Sigmoid colon (tissue), 7 donors: ENCODE results near the gene LRRC46. TPM values are rescaled to one million over a fixed set of nuclear protein-coding genes. Genes with fewer than 3 reads are reported as not detected.

Experiments
- DNase-seq: peaks from one replicate; pipeline ENCODE4 v3.0.0-alpha.2; 2019
- H3K27ac ChIP-seq, 4 donors: fragments of 200-600 bp; sonication (generic); one replicate each; pipeline ENCODE4 v1.5.1; 2016 to 2019; ENCODE audit warnings: mild to moderate bottlenecking in 1 of 4
- H3K27me3 ChIP-seq, 3 donors: fragments of 200-600 bp; sonication (generic); one replicate each; pipeline ENCODE4 v1.5.1; 2019; ENCODE audit warnings: mild to moderate bottlenecking in 1 of 3
- H3K36me3 ChIP-seq, 4 donors: fragments of 200-600 bp; sonication (generic); one replicate each; pipeline ENCODE4 v1.5.1; 2016 to 2019
- H3K4me1 ChIP-seq, 4 donors: fragments of 200-600 bp; sonication (generic); one replicate each; pipeline ENCODE4 v1.5.1; 2017 to 2019
- H3K4me3 ChIP-seq, 4 donors: fragments of 200-600 bp; sonication (generic); one replicate each; pipeline ENCODE4 v1.5.1; 2017 to 2019; ENCODE audit warnings: mild to moderate bottlenecking in 2 of 4, moderate library complexity in 1 of 4
- H3K9me3 ChIP-seq, 4 donors: fragments of 200-600 bp in 3 of 4; sonication (generic) in 3 of 4; one replicate each; pipeline versions ENCODE4 v1.5.1 to v1.6.1; 2013 to 2019
- EP300 ChIP-seq, 4 donors: sonication (generic); formaldehyde crosslinking; IDR thresholded peaks; one replicate each; pipeline ENCODE4 v1.6.1; 2017; ENCODE audit warnings: antibody characterized with exemption in 4 of 4
- POLR2A ChIP-seq, 2 donors: fragments of 450-650 bp; IDR thresholded peaks; one replicate each; pipeline ENCODE4 v1.6.1; 2016; ENCODE audit warnings: antibody characterized with exemption in 2 of 2, mild to moderate bottlenecking in 2 of 2, moderate library complexity in 2 of 2
- POLR2AphosphoS5 ChIP-seq, 4 donors: sonication (generic); formaldehyde crosslinking; IDR thresholded peaks; one replicate each; pipeline ENCODE4 v1.6.1; 2017; ENCODE audit warnings: antibody characterized with exemption in 4 of 4
- WGBS, 2 donors: extraction: QIAGEN DNeasy Blood & Tissue Kit; methylation state at CpG; one replicate each; pipeline ENCODE4 v1.1.7; 2013; 5-methylcytosine and 5-hydroxymethylcytosine counted together
- intact Hi-C: fragments of 100-400 bp; cut with DNase I; formaldehyde crosslinking; loops from one replicate; pipeline ENCODE4 v1.15.1; 2023
- polyA plus RNA-seq, 3 donors: library from polyadenylated mRNA; stranded (reverse); fragments of 200-250 nt; gene quantifications; one replicate each; pipeline ENCODE4 v1.2.3, GENCODE V29; 2013
- total RNA-seq, 4 donors: library from RNA; depleted of rRNA; stranded (reverse); fragments of >200 nt; gene quantifications; one replicate each; pipeline ENCODE4 v1.1.0, GENCODE V29; 2016
- TF ChIP-seq, protein P1 (sequence below), 4 experiments: fragments of 450-650 bp in 3 of 4; fragments of 200-600 bp in 1 of 4; IDR thresholded peaks; one replicate each; pipeline ENCODE4 v1.5.1; 2016 to 2019; ENCODE audit warnings: antibody characterized with exemption in 4 of 4, mild to moderate bottlenecking in 3 of 4, moderate library complexity in 2 of 4
- donor health status: healthy with polysubstance abuse.
- donor health status: Bipolar disorder and iron deficiency.
- donor health status: healthy.

Gene LRRC46
- total and polyA plus RNA-seq, 7 donors: 0.28 to 0.48 (median 0.36) TPM; not detected in 4

GRCh38 chr17:47853616-47854015, 22.1 kb downstream of the LRRC46 start:
- peaks cover 0 to 19% (median 15%) of the 10 kb centered on the region in 4 donors for H3K4me1 ChIP-seq
- H3K9me3 ChIP-seq: no peaks in the 10 kb centered on the region
- no peaks in the 10 kb centered on the region for H3K36me3 ChIP-seq
- 58 to 74% methylated on average over 5 of the region's 5 CpGs for WGBS, 2 donors
- no peak for DNase-seq
- H3K4me3 ChIP-seq: no peak overlapping the region
- intact Hi-C loops: no loop called here
- peaks cover 44 to 98% (median 92%) of the 10 kb centered on the region in 3 donors for H3K27me3 ChIP-seq
- TF ChIP-seq POLR2A (IDR thresholded peaks at IDR 0.05) (no peak), EP300 (IDR thresholded peaks at IDR 0.05) (no peak), POLR2AphosphoS5 (IDR thresholded peaks at IDR 0.05) (no peak)
- TF ChIP-seq, protein P1, sequence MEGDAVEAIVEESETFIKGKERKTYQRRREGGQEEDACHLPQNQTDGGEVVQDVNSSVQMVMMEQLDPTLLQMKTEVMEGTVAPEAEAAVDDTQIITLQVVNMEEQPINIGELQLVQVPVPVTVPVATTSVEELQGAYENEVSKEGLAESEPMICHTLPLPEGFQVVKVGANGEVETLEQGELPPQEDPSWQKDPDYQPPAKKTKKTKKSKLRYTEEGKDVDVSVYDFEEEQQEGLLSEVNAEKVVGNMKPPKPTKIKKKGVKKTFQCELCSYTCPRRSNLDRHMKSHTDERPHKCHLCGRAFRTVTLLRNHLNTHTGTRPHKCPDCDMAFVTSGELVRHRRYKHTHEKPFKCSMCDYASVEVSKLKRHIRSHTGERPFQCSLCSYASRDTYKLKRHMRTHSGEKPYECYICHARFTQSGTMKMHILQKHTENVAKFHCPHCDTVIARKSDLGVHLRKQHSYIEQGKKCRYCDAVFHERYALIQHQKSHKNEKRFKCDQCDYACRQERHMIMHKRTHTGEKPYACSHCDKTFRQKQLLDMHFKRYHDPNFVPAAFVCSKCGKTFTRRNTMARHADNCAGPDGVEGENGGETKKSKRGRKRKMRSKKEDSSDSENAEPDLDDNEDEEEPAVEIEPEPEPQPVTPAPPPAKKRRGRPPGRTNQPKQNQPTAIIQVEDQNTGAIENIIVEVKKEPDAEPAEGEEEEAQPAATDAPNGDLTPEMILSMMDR (IDR thresholded peaks at IDR 0.05): no peak
- no peak overlapping the region for H3K27ac ChIP-seq

DNA sequence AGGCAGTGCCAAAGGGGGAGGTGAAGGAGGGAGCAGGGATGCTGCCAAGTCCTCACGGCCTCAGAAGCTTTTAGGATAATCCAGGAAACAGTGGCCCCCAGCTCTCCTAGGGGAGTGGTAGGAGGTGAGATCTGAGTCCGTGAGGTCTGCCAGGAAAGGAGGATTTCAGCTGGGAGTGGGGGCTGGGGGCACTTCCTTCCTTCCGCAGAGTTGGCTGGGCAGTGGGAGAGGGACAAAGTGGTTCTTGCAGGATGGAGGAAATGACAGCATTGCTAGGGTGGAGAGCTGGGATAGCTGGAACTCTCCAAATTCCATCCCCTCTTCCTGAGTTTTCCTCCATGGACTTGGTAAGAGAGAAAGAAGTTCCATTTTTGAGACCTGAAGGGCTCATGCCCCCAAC, 24.3 kb downstream of the LRRC46 start:
- Histone ChIP-seq H3K9me3 (no peaks in the 10 kb centered on the region), H3K36me3 (no peaks in the 10 kb centered on the region), H3K4me1 (peaks cover 0 to 15% (median 11%) of the 10 kb centered on the region in 4 donors), H3K4me3 (no peak overlapping the region), H3K27me3 (peaks cover 39 to 87% (median 85%) of the 10 kb centered on the region in 3 donors), H3K27ac (no peak overlapping the region)
- intact Hi-C loops: no loop called here
- DNase-seq: no peak
- TF ChIP-seq POLR2A (IDR thresholded peaks at IDR 0.05): no peak
- TF ChIP-seq POLR2AphosphoS5 (IDR thresholded peaks at IDR 0.05): no peak
- no peak for TF ChIP-seq EP300 (IDR thresholded peaks at IDR 0.05)
- TF ChIP-seq, protein P1 (IDR thresholded peaks at IDR 0.05): no peak
- 47 to 52% methylated on average over 3 of the region's 3 CpGs for WGBS, 2 donors

GRCh38 chr17:47856830-47857229, 25.4 kb downstream of the LRRC46 start:
- DNase-seq: no peak
- TF ChIP-seq, protein P1 (IDR thresholded peaks at IDR 0.05): no peak
- TF ChIP-seq POLR2AphosphoS5 (IDR thresholded peaks at IDR 0.05) (no peak), EP300 (IDR thresholded peaks at IDR 0.05) (no peak), POLR2A (IDR thresholded peaks at IDR 0.05) (no peak)
- no peak overlapping the region for H3K4me3 ChIP-seq
- no peaks in the 10 kb centered on the region for H3K9me3 ChIP-seq
- no peaks in the 10 kb centered on the region for H3K36me3 ChIP-seq
- H3K27me3 ChIP-seq: peaks cover 31 to 85% (median 74%) of the 10 kb centered on the region in 3 donors
- peaks cover 0 to 4% (median under 1%) of the 10 kb centered on the region in 4 donors for H3K4me1 ChIP-seq
- no peak overlapping the region for H3K27ac ChIP-seq
- intact Hi-C loops: no loop called here

GRCh38 chr17:47857551-47858455, 26.3 kb downstream of the LRRC46 start:
- Histone ChIP-seq H3K9me3 (no peaks in the 10 kb centered on the region), H3K4me1 (no peaks in the 10 kb centered on the region), H3K4me3 (no peak overlapping the region), H3K27ac (no peak overlapping the region), H3K36me3 (no peaks in the 10 kb centered on the region), H3K27me3 (peaks cover 25 to 76% (median 65%) of the 10 kb centered on the region in 3 donors)
- TF ChIP-seq EP300 (IDR thresholded peaks at IDR 0.05) (no peak), POLR2A (IDR thresholded peaks at IDR 0.05) (no peak), POLR2AphosphoS5 (IDR thresholded peaks at IDR 0.05) (no peak)
- TF ChIP-seq, protein P1 (IDR thresholded peaks at IDR 0.05): no peak
- intact Hi-C loops: no loop called here
- no peak for DNase-seq
- WGBS, 2 donors: 68 to 87% methylated on average over 16 of the region's 16 CpGs
